Stimulated activated CD8-positive, alpha-beta memory T cell treated with anti-CD3 and anti-CD28 coated beads, Interleukin-7, amount 100 ng/mL, for 24 hours (primary cell): ENCODE data around the gene UST.
"Not testable (repeated sequence)": the region's sequence is repeated elsewhere in the genome, so short reads cannot be mapped to it uniquely, and the experiment has no call there.

ENCODE experiments used
- DNase-seq: peaks from one replicate; pipeline ENCODE4 v3.0.0-alpha.2; 2020; ENCODE audit warnings: low read depth

Gene UST

DNA sequence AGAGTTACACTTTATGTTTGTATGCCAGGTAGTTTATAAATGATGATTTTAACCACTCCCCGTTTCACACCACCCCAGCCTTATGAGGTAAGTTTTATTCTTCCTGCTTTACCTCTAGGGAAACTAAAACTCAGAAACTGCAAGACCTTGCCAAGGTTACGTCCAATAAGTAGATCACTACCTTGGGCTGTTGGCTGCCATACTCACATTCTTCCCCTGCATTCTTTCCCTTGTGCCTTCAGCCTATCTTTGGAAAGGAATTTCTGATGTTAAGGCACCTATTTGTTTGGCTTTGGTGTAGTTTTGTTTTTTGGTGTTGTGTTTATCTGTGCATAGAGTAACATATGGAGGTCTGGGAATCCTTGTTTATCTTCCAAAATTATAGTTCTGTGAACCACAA lies 122.1 kb downstream of the UST start:
- DNase-seq, result no peak

DNA sequence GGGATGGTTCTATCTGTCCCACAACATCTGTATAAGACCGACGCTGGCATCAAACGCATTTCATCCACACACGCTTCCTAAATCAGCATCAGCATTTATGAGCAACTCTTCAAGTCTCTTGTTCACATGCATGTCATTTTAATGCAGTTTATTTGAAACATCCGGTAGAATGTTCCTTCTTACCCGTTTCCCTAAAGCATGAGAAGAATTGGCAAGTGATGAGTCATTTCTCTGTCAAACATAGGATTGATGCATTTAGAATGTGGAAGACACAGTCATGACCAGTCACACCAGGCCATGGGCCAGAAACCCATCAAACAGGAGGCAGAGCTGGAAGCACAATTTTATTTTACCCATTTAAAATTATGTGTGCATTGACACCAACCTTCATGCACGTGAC lies 122.8 kb downstream of the UST start:
- no peak for DNase-seq

DNA sequence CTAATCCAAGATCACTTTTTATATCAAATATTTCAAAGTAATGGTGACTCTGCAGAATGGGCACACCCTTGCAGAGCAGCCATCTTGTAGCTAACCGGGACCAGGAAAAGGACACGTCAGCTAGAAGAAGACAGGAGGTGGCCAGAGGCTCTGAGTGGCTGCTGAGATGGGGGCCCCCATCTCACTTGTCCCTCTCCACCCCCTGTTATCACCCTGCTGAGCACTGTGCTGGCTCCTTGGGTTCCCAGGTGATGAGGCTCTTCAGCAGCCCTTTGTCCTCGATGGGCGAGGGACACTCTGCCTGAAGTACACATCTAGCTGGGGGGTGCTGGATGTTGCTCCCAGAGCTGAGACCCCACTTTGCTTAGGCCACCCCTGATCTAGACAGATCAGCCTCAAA lies 126.3 kb downstream of the UST start:
- DNase-seq, result no peak

DNA sequence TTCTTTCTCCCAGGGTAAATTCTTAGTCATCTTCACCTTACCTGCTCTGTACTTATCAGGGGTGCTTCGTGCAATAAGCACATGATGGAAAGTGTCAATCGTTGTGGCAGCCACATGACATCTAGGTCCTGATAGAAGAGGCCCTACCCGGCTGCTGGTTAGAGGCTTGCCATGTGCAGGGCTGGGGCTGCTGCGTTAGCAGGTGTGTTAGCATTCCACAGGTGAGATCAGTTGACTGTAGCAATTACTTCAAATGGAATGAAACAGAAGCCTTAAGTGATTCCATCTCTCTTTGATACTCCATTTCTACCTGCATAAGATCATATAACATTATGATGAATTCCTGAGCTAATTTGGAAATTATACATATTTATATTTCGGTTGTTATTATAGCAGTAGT lies 127.0 kb downstream of the UST start:
- no peak for DNase-seq

DNA sequence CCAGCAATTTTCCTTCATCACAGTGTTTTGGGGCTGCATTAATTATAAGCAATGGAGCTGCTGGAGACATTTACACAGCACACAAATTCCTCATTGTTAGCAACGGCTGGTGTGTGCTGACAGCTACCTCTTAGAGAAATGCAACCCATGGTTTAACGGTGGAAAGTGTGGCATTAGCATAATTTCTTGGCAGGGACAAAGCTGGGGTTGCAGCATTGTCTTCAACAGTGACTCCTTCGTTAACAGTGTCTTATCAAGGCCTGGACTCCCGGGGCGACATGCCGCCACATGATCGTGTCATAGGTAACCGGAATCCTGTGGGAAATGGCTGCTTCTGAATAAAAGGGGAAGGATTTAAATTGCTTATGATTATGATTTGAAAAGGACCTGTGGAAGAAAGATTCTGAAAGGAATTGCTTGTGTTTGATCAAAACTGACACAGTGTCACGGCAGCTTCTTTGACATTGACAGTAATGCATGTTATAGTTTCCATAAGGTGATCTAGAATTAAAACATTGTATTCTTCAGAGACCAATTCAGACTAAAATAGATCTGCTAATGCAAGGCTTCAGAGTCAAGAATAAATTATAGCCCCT lies 128.0 kb downstream of the UST start:
- DNase-seq, result no peak

DNA sequence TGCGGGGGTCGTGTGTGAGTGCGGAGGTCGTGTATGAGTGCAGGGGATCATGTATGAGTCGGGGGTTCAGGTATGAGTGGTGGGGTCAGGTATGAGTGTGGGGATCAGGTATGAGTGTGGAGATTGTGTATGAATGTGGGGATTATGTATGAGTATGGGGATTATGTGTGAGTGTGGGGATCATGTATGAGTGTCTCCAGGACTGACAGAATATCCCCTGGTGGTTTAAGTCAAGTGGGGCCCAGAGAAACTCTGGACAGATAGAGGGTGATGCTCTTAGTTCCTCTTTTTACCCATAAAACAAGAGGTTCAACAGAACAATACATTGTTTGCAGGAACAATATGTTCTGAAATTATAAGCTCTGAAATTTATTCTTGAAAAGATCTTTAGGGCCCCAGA lies 131.9 kb downstream of the UST start:
- DNase-seq, result no peak

DNA sequence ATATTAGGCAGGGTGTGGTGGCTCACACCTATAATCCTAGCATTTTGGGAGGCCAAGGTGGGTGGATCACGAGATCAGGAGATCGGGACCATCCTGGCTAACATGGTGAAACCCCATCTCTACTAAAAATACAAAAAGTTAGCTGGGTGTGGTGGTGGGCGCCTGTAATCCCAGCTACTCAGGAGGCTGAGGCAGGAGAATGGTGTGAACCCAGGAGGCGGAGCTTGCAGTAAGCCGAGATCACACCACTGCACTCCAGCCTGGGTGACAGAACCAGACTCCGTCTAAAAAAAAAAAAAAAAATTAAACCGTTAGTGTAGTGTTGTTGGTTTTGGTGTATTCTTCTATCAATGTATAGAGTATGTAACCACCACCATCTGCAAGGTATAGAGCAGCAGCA lies 133.9 kb downstream of the UST start:
- not testable (repeated sequence) for DNase-seq

DNA sequence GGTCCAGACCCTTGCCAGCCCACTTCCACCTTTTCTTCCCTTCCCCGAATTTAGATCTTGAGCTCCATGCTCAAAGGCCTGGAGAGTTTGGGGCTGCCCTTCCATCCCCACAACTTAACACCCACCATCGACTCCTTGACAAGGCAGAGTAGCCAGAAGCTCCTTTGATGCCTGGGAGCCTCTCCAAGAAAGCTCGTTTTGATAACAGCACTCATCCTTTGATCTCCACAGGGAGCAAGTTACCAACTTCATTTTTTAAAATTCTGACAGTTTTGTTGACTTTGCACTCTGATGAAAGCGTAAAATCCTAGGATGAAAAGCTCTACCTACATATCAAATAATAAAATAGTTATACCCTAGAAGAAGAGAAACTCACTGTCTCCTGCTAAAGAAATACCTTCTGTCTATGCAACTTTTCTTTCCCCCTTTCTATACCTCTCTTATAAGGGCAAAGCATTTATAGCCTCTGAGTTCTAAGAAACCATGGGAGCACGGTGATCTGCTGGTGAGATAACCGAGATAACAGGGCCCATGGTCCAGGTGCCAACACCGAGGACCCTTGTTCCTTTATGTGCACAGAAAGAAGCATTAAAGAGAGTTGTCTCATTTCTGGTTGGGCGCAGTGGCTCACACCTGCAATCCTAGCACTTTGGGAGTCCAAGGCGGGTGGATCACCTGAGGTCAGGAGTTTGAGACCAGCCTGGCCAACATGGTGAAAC lies 134.9 kb downstream of the UST start:
- no peak for DNase-seq

DNA sequence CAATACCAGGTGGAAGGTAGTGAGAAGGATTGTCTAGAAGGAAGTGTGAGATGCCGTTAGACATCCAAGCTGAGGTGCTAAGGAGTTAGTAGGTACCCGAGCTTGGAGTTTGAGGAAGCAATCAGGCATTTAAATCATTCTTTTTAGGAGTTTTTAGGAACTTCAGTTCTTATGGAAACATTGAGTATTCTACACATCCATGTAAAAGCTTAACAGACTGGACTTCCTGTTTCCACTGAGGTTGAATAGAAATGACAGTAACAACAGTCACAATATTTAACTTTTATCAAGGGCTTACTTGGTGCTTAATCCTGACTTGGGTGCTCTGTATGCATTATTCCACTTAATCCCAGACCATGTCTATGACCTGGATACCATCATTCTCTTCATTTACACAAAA lies 136.4 kb downstream of the UST start:
- DNase-seq, result no peak

DNA sequence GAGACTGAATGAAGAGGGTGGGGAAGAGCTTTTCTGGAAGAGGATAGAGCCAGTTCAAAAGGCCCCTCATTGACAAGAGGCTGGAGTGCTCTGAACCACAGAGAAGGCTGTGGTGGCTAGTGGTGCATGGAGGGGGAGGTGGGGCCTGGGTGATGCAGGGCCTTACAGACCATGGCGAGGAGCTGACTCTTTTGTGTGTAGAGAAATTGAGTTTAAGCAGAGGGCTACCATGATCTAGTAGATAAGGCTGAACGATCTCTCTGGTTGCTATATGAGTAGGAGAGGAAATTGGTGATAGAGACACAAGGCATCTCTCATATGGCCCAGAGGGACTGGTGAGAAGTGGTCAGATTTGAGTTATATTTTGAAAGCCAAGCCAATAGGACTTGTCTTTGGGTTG lies 137.6 kb downstream of the UST start:
- DNase-seq, result no peak

DNA sequence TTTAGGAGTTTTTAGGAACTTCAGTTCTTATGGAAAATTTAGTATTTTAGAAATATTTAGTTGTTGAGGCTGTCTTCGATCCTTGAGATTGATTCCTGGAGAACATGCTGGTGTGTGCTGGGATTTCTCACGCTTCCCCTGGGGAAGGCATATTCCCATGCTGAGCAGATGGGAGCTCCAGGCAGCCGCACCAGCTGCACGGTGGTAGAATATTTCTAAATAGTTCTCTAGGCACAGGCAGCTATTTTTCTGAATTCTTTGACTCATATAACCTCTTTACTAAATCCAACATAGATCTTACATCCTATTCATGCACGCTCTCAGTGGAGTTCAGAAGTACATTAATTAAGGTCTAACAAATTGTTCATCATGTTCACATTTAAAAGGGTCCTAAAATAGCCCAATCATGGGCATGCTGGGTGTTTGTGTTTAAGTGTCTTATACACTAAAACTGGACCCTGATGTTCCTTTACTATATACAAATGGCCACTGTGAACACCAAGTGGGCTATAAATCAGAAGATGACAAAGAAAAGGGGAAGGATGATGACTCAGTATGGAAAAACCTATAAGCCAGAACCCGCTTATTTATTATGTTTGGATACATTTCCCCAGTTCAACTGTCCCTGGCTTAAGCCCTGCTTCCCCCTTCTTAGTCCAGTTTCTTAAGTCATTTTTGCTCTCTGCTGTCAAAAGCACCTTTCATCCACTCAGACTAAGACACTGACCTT lies 138.5 kb downstream of the UST start:
- no peak for DNase-seq

DNA sequence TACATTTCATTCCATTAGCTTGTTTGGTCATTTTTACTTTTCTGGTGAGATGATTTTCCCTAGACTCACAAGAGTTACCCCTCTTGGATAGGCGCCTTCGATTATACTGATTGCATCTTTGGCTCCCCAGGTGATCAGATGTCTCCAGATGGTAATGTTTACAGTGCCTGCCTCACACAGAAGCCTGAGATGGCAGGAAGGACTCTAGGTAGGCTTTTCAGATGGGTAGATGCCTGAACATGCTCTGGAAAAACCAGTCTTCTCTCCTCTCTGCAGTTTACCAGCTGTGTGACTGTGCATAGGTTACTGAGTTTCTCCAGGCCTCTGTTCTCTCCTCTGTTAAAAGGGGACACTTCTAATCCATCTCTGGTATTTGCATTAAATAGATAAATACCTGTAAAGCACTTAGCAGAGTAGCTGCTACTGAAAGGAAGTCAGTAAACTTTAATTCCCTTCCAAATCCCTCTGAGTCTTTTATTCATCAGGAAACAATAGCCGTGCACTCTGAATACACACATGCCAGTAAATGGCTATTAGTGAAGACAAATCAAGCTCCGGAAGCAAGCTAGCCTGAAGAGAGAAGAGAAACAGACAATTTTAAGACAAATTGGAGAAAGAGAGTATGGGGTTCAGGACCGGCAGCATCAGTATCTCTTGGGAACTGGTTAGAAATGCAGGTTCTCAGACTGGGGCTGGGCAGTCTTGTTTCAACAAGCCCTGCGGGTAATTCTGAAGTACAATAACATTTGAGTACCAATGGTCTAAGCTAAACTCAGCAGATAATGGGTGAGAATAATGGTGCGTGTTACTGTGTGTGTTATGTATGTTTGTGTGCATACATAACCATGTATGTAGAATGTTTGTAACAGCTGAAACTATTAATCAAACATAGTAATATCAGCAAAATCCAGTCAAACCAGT lies 139.4 kb downstream of the UST start:
- DNase-seq, result no peak

DNA sequence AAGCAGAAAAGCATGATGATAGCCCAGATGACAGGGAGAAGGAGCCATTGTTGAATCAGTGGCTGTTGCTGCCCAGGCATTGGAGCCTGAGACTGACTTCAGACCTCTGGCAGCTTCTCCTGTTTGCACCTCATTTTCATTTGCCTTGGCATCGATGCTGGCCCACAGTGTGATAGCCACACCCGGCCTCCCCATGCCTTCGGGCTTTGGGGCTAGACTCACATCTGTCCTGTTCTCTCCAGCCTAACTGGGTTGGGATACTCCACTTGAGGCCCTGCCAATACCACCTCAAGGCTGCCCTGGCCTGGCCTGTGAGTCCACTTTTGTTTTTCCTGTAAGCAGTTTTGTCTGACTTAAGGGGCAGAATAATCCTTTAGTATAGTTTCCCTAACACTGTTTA lies 140.4 kb downstream of the UST start:
- DNase-seq, result no peak

DNA sequence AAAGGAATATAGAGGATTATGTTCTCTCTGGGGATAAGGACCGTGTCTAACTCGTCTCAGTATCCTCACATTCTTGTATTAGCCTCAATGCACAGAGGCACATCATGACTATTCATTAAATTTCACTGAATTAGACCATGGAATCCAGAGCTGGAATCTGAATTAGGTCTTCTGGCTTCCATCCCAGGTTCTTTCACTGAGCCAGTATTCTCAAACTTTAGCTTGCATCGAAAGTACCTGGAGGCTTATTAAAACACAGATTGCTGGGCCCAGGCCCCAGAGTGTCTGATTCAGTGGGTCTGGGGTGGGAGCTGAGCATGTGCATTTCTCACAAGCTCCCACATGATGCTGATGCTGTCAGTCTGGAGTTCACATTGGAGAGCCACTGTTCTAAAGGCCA lies 142.0 kb downstream of the UST start:
- DNase-seq, result no peak

DNA sequence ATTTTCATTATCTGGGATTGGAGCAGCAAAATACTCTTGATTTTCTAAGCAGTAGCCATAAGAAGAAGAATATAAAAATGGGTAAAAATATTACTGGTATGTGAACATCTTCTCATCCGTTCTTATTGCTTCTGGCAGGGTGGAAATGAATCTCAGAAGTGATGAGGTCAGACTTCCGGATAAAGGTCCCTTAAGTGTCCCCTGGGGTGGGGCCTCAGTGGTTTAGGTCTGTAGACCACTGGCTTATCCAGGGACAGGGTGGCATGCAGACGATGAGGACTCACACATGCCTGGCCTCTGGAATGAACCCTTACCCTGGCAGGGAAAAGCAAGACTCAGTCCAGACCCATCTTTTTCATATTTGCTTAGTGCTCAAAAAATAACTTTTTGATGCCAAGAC lies 143.3 kb downstream of the UST start:
- no peak for DNase-seq

DNA sequence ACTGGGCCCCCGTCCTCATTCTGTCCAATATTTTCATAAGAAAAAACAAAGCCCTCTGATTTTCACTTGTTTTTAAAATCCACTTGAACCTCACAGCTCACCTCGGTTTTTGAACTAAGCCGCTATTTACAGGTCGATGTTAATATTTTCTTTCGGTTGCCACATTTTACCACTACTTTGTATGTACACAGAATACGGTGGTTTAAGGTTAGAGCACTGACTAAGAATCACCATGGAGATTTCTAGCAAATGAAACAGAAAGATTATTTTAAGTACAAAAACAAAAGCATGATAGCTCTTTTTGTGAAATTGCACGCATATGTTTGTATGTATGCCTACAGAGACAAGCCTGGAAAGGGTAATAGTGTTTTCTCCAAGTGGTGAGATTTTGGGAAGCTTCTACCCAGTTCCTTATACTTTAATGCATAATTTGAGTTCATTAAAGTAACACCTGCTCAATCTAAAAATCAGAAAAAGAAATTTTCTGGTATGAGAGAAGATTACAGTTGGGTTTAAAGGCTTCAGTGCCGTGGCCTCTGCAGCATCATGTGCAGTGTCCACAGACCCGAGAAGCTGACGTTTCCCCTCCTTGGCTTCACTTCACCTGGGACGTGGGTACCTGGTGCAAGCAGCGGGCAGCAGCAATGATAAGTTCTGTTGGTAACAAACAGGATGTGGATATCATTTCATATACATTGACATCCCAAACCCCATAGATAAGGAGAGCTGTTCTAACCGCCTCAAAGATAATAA lies 144.0 kb downstream of the UST start:
- DNase-seq, result no peak

DNA sequence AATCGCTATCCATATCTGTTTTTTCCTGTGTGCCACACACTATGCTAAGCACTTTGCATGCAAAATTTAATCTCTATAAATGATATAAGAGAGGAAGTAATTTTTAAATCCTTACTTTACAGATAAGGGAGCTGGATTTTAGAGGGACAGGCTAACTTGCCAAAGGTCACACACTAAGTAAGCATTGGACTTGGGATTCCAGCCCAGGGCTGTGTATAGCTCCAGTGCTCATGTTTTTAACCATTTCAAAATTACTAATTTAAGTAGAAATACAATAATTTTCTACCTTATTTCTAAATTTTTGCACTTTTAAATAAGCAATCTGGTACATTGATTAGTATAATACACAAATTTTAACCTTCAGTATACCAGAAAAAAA lies 144.6 kb downstream of the UST start:
- no peak for DNase-seq

DNA sequence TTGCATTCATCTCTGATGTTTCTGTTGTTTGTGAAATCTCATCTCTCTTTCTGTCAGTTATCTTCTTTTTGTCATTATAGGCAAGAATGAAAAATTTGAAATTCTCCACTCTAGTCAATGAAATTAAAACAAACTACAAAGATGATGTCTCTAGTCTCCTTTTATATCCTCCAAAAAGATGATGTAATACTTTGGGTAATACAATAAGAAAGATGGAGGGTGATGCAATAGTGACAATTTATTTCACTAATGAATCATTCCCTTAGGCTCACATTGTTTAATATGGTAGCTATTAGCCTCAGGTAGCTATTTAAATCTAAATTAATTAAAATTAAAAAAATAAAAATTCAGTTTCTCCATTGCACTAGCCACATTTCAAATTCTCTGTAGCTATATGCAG lies 145.4 kb downstream of the UST start:
- no peak for DNase-seq

DNA sequence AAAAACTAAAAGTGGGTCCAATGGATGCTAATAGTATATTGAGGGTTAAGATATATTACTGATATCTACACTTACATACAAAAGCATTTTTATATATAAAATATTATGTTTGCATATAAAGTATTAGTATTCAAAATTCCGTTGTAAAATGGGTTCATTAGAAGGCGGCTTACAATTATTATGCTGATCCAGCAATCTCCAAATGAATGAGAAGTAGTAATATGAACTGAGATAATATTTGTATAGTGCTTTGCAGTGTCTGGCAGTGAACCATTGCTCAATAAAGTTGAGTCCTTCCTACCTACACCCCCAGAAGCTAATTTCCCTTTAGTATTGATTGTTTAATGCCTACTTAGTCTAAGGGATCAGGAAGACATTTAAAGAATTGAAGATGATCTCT lies 146.2 kb downstream of the UST start:
- DNase-seq, result no peak

DNA sequence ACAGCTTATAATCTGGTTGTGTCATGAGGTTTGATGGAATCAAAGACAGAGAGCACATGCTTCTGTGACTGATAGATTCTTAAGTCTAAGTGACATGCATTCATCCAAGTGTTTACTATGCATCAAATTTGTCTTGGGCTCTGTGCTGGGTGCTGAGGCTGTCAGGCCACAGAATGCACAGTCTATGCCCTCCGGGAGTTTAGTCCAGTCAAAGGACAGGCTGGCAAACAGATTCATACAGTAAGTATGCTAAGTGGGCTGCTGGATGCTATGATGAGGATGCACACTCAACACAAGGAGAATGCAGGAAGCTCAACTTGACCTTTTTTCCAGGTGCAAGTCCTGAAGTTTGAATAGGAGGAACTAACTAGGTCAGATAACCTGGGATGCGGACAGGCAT lies 146.7 kb downstream of the UST start:
- DNase-seq, result no peak

DNA sequence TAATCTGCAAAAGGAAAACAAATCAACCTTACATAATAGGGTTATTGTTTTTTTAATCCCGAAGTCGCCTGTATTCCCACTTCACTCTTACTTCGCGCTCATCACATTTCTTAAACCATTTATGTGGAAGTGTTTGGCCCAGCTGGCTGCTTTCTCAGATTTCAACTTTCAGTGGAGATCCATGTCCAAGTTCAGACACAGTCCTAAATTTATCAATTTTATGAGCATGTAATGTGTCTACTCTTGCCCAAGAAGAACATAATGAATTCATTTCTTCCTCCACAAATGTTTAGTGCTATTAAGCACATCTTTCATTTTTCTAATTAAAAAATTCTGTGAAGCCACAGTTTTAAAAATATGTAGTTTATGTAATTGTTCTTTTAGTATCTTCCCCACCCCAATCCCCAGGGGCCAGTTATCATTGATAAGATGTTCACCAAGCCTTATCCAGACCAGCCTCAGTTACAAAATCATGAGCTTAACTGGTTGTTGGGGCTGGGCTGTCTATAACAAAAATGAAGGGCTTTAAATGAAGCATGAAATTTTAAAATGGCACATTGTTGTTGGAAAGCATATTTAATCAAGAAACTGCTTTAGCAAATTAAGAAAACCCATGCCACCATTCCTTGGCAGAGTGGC lies 151.7 kb downstream of the UST start:
- no peak for DNase-seq
